Chondrocyte (in vitro differentiated cells): ENCODE measurements around the gene TAS1R2. TPM values are rescaled to one million over a fixed set of nuclear protein-coding genes. Genes with fewer than 3 reads are reported as not detected.

Experiments used
- DNase-seq: peaks from one replicate; pipeline ENCODE4 v3.0.0; 2021; ENCODE audit warnings: mixed read lengths, low spot score
- H3K27ac Mint-ChIP-seq: one replicate; pipeline ENCODE4 v1.8.0; 2021; ENCODE audit warnings: mild to moderate bottlenecking, moderate library complexity, mixed read lengths; ENCODE audit not compliant: unreplicated experiment
- H3K27me3 Mint-ChIP-seq: 2 replicates; pipeline ENCODE4 v1.8.0; 2021; ENCODE audit warnings: low read depth, mixed read lengths
- H3K36me3 Mint-ChIP-seq: 2 replicates; pipeline ENCODE4 v1.8.0; 2021; ENCODE audit warnings: low read depth, mixed read lengths
- H3K4me1 Mint-ChIP-seq: 2 replicates; pipeline ENCODE4 v1.8.0; 2021; ENCODE audit warnings: low read depth, mild to moderate bottlenecking, mixed read lengths
- H3K4me3 Mint-ChIP-seq: one replicate; pipeline ENCODE4 v1.8.0; 2021; ENCODE audit warnings: mild to moderate bottlenecking, moderate library complexity, mixed read lengths; ENCODE audit not compliant: unreplicated experiment
- H3K9me3 Mint-ChIP-seq: 2 replicates; pipeline ENCODE4 v1.8.0; 2021; ENCODE audit warnings: low read depth, mixed read lengths
- total RNA-seq: library from RNA; stranded (reverse); gene quantifications from 3 replicates; pipeline ENCODE4 v1.2.1, GENCODE V29; 2021
- TF ChIP-seq, protein P1 (sequence below): fragments of 200-600 bp; sonication (generic); IDR thresholded peaks from 2 replicates; pipeline ENCODE4 v1.5.0; 2021; ENCODE audit warnings: antibody characterized with exemption, mild to moderate bottlenecking, moderate library complexity

TAS1R2 gene
- total RNA-seq, 1 donor from 2014 or later: not detected

DNA sequence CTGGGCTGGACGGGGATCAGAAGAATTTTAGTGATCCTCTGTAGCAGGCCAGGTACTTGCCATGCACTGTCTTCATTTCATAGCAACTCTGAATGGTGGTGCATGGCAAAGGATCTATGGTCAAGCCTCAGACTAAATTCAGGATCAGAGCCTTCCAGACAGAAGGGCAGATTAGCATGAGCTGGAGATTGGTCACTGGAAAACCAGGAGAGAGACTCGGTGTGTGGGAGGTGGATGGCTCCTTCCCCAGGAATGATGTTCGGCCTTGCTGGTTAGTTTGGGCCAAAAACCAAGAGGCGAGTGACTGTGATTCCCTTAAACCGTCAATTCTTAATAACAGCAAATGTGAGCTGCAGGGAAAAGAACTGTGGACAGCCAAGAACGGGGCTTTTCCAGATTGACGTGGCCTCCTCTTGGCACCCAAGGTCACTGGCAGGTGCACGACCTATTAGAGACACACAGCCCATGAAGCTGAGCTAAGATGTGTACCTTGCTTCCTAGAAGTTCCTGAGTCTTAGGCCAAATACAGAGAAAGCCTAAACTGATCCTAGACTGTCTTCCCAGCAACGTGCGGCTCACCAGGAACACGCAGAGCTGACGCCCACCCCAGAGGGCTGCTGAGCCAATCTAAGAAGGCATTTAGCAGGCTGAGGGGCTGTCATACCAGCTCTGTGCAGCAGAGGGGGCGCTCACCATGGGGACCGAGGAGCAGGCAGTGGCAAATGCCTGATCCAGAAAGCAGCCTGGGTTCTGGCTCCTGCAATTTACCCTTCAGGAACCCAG, 24.4 kb upstream of the TAS1R2 start:
- H3K4me3 Mint-ChIP-seq: no peak overlapping the region
- DNase-seq: no peak
- no peak overlapping the region for H3K27ac Mint-ChIP-seq
- peaks cover 6% of the 10 kb centered on the region for H3K4me1 Mint-ChIP-seq
- peaks cover 11% of the 10 kb centered on the region for H3K36me3 Mint-ChIP-seq
- no peaks in the 10 kb centered on the region for H3K27me3 Mint-ChIP-seq
- TF ChIP-seq, protein P1, sequence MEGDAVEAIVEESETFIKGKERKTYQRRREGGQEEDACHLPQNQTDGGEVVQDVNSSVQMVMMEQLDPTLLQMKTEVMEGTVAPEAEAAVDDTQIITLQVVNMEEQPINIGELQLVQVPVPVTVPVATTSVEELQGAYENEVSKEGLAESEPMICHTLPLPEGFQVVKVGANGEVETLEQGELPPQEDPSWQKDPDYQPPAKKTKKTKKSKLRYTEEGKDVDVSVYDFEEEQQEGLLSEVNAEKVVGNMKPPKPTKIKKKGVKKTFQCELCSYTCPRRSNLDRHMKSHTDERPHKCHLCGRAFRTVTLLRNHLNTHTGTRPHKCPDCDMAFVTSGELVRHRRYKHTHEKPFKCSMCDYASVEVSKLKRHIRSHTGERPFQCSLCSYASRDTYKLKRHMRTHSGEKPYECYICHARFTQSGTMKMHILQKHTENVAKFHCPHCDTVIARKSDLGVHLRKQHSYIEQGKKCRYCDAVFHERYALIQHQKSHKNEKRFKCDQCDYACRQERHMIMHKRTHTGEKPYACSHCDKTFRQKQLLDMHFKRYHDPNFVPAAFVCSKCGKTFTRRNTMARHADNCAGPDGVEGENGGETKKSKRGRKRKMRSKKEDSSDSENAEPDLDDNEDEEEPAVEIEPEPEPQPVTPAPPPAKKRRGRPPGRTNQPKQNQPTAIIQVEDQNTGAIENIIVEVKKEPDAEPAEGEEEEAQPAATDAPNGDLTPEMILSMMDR: peak; percentile 90
- H3K9me3 Mint-ChIP-seq: no peaks in the 10 kb centered on the region

DNA sequence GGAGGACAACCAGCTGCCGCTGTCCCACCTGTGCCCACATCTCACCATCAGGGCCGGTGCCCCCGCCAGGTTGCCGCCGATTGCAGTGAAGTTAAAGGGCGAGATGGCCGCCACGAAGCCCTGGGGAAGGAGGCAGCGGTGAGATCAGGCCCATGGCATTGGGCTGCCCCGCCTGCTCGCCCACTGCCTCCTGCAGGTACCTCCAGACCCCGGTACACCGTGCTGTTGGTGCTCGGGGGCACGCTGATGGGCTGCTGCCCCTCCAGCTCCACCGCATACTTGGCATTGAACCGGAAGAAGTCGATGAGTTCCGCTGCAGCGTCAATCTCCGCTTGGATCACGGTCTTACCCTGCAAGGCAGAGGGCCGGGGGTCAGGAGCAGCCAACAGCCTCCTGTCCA, 23.6 kb upstream of the TAS1R2 start:
- TF ChIP-seq, protein P1: no peak
- H3K27ac Mint-ChIP-seq: no peak overlapping the region
- H3K27me3 Mint-ChIP-seq: no peaks in the 10 kb centered on the region
- no peaks in the 10 kb centered on the region for H3K9me3 Mint-ChIP-seq
- H3K4me1 Mint-ChIP-seq: peaks cover 6% of the 10 kb centered on the region
- H3K4me3 Mint-ChIP-seq: no peak overlapping the region
- peaks cover 11% of the 10 kb centered on the region for H3K36me3 Mint-ChIP-seq
- no peak for DNase-seq

DNA sequence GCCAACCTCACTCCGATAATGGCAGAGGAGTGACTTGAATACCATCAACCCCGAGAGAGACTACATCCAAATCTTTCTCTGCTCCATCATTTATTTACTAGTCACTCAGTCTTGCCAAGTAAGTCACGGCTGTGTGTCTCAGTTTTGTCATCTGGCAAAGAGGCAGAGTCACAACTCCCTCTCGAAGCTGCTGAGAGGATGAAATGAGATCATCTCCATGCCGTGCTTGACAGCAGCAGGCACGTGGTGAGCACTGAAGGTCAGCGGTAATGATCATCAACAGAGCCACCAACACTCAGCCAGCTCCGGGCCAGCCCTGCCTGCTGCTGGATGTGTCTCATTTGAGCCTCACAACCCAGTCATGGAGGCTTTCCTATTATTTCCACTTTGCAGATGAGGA, 23.0 kb upstream of the TAS1R2 start:
- Mint-ChIP-seq H3K9me3 (no peaks in the 10 kb centered on the region), H3K4me3 (no peak overlapping the region), H3K36me3 (peaks cover 9% of the 10 kb centered on the region), H3K4me1 (peaks cover 6% of the 10 kb centered on the region), H3K27ac (no peak overlapping the region), H3K27me3 (no peaks in the 10 kb centered on the region)
- TF ChIP-seq, protein P1: no peak
- DNase-seq: peak; percentile 29

DNA sequence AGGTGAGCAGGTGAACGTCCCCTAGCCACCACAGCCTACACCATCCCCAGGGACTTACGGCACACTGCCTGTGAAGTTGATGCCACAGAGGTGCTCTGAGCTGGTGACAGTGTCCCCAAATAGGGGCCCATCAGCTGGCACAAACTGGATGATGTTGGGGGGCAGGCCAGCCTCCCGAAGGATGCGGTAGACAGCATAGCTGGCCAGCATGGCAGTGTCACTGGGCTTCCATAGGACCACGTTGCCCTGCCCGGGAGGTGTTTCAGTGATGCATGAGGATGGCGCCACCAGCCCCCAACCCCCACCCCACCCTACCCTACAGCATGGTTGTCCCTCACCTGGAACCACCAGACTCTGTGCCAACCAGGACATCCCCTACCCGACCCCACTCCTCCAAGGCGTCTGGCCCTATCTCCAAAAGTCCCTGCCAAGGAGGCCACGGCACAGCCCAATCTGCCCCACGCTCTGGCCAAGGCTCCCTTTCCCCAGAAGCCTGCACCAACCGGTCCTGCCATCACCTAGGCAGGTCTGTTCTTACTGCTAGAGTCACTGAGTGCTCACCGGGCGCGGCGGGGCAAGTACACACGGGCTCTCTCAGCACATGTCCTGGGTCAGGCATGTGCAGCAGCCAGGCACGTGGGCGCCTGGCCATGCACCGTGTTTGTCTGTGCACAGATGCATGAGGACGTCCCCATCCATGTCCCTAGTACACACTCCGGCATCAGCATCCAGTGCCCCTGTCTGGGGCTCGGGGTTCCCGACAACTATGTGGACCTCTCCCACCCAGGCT, 22.4 kb upstream of the TAS1R2 start:
- DNase-seq: peak; percentile 83
- no peaks in the 10 kb centered on the region for H3K9me3 Mint-ChIP-seq
- H3K4me1 Mint-ChIP-seq: peaks cover 6% of the 10 kb centered on the region
- H3K4me3 Mint-ChIP-seq: no peak overlapping the region
- H3K27me3 Mint-ChIP-seq: no peaks in the 10 kb centered on the region
- H3K36me3 Mint-ChIP-seq: peaks cover 9% of the 10 kb centered on the region
- TF ChIP-seq, protein P1: no peak
- H3K27ac Mint-ChIP-seq: no peak overlapping the region

DNA sequence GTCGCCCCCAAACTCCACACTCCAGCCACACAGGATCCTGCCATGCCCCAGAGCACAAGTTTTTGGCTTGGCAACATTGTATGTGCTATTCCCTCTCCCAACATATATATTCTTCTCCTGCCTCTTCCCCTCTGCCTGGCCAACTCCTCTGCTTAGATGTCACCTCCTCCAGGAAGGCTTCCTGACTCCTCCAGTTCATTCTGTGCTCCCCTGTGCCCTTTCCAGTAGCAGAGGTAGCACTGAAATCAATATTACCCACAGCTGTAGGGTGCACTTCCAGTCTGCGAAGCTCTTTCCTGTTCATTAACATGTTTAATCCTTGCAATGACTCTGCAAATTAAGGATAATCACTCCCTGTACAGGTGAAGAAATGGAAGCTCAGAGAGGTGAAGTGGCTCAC, 21.7 kb upstream of the TAS1R2 start:
- TF ChIP-seq, protein P1: no peak
- H3K27me3 Mint-ChIP-seq: no peaks in the 10 kb centered on the region
- no peak overlapping the region for H3K4me3 Mint-ChIP-seq
- H3K9me3 Mint-ChIP-seq: no peaks in the 10 kb centered on the region
- DNase-seq: no peak
- no peak overlapping the region for H3K27ac Mint-ChIP-seq
- peaks cover 9% of the 10 kb centered on the region for H3K36me3 Mint-ChIP-seq
- H3K4me1 Mint-ChIP-seq: peaks cover 5% of the 10 kb centered on the region
